ENCODE data around the gene MAPK9. TPM values are rescaled to one million over a fixed set of nuclear protein-coding genes. Genes with fewer than 3 reads are reported as not detected.
A peak's percentile ranks its signal among the peaks of the same experiment; 100 is the strongest.

MAPK9 gene
- total RNA-seq, 1 experiment from 2014 or later: 44.1 TPM

DNA sequence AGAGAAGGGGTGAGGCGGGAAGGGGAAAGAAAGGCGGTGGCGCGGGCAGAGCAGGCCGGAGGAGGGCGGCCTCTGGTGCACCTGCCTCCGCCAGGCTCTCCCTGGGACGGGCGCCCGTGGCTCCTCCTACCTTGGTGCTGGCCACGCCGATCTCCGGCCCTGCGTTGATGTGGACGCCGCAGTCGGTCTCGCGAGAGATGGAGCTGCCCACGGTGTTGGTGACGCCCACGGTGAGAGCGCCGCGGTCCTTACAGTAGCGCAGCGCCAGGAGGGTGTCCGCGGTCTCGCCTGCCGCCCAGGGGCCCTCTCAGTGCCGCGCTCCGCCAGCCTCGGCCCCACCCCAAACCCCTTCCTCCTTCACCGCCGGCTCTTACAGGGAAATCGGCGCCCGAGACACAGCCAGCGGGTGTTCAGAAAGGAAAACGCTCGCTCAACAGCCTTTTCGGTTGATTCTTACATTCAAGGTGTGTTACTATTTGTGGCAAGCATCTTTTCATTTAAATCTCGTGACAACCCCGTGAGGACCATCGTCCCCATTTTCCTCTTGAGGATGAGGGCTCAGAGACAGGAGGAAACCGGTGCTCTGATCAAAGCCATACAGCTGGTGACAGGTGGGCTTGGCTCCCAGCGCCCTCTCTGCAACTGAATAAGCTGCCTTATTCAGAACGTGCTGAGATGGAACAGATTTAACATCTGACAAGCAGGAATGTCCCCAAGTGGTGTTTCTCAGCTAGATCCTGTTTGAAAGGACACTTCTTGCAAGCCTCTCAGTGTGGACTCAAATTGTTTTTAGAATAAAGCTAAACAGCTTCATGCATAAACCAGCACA, 22.0 kb upstream of the MAPK9 start:
- POLR2A ChIA-PET: interaction anchor here (0.5 kb wide), 1 partner anchor 120 kb away, joined by 7 read pairs; no protein-coding TSS in a partner anchor
- DNase-seq (ENCODE audit: low read depth, low spot score): no peak

DNA sequence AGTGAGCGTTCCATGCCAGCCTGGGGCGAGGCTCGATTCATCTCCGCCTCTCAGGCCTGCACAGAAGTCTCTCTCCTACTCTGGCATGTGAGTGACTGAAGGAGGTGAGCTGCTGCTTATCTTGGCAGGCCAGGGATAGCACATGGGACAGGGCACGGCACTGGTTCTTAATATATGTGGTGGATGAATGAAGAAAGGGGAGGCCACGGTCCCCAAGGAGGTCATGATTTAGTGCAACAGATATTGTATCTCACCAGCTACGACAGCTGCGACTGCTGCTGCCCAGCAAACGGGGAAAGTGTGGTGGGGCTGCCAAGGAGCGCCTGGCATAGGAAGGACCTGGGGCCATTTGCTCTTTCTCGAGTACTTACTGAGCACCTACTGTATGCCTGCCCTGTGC, 19.3 kb upstream of the MAPK9 start:
- H3K27me3 ChIP-seq (ENCODE audit: control insufficient read depth, insufficient read depth, low read length): no peaks in the 10 kb centered on the region
- CTCF ChIA-PET: no interaction called here
- TF ChIP-seq, protein P1, sequence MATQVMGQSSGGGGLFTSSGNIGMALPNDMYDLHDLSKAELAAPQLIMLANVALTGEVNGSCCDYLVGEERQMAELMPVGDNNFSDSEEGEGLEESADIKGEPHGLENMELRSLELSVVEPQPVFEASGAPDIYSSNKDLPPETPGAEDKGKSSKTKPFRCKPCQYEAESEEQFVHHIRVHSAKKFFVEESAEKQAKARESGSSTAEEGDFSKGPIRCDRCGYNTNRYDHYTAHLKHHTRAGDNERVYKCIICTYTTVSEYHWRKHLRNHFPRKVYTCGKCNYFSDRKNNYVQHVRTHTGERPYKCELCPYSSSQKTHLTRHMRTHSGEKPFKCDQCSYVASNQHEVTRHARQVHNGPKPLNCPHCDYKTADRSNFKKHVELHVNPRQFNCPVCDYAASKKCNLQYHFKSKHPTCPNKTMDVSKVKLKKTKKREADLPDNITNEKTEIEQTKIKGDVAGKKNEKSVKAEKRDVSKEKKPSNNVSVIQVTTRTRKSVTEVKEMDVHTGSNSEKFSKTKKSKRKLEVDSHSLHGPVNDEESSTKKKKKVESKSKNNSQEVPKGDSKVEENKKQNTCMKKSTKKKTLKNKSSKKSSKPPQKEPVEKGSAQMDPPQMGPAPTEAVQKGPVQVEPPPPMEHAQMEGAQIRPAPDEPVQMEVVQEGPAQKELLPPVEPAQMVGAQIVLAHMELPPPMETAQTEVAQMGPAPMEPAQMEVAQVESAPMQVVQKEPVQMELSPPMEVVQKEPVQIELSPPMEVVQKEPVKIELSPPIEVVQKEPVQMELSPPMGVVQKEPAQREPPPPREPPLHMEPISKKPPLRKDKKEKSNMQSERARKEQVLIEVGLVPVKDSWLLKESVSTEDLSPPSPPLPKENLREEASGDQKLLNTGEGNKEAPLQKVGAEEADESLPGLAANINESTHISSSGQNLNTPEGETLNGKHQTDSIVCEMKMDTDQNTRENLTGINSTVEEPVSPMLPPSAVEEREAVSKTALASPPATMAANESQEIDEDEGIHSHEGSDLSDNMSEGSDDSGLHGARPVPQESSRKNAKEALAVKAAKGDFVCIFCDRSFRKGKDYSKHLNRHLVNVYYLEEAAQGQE (IDR thresholded peaks at IDR 0.05; ENCODE audit: insufficient read depth in 1 of 2, low read depth in 2 of 2, low read length in 1 of 2): no peak
- TF ChIP-seq SIN3A (IDR thresholded peaks at IDR 0.05; ENCODE audit: borderline replicate concordance, insufficient read depth, low read depth, low read length) (no peak), POLR2AphosphoS5 (IDR thresholded peaks at IDR 0.05; ENCODE audit: low read depth, low read length) (no peak), TCF7L2 (IDR thresholded peaks at IDR 0.05; ENCODE audit: low read depth, low read length) (no peak)
- TF ChIP-seq, protein P2, sequence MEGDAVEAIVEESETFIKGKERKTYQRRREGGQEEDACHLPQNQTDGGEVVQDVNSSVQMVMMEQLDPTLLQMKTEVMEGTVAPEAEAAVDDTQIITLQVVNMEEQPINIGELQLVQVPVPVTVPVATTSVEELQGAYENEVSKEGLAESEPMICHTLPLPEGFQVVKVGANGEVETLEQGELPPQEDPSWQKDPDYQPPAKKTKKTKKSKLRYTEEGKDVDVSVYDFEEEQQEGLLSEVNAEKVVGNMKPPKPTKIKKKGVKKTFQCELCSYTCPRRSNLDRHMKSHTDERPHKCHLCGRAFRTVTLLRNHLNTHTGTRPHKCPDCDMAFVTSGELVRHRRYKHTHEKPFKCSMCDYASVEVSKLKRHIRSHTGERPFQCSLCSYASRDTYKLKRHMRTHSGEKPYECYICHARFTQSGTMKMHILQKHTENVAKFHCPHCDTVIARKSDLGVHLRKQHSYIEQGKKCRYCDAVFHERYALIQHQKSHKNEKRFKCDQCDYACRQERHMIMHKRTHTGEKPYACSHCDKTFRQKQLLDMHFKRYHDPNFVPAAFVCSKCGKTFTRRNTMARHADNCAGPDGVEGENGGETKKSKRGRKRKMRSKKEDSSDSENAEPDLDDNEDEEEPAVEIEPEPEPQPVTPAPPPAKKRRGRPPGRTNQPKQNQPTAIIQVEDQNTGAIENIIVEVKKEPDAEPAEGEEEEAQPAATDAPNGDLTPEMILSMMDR (IDR thresholded peaks at IDR 0.05): no peak
- no peak overlapping the region for H3K27ac ChIP-seq (ENCODE audit: low read length)
- POLR2A ChIA-PET: no interaction called here
- H3K4me3 ChIP-seq (ENCODE audit: low read depth in 2 of 2, low read length in 2 of 2): no peak overlapping the region
- H3K9me3 ChIP-seq (ENCODE audit: control insufficient read depth, insufficient read depth, low read depth, low read length): no peaks in the 10 kb centered on the region
- in situ Hi-C loops (cut with HindIII; ENCODE audit: low pct_unique_long_range_greater_than_20kb, low sequenced_read_pairs): no loop called here
- no peak for DNase-seq (ENCODE audit: low read depth, low spot score)
- H3K36me3 ChIP-seq (ENCODE audit: control insufficient read depth, insufficient read depth, low read length): no peaks in the 10 kb centered on the region
- intact Hi-C loops (cut with micrococcal nuclease; ENCODE audit: unreplicated experiment): loop anchor here (10.0 kb wide), 1 partner anchor 186 kb away; no protein-coding TSS in a partner anchor
- BruUV-seq (replicated peaks): no TSS peak
- ATAC-seq: no peak
- H3K4me1 ChIP-seq (ENCODE audit: control insufficient read depth, insufficient read depth, low read length): no peaks in the 10 kb centered on the region

More for the DNA sequence above, 22.0 kb upstream of the MAPK9 start:
- Histone ChIP-seq H3K4me3 (ENCODE audit: low read depth in 2 of 2, low read length in 2 of 2) (peak overlapping the region in 1 of 2 experiments; percentile 21; a peak in 1 of 4 replicates), H3K27ac (ENCODE audit: low read length) (no peak overlapping the region), H3K4me1 (ENCODE audit: control insufficient read depth, insufficient read depth, low read length) (no peaks in the 10 kb centered on the region), H3K9me3 (ENCODE audit: control insufficient read depth, insufficient read depth, low read depth, low read length) (no peaks in the 10 kb centered on the region), H3K27me3 (ENCODE audit: control insufficient read depth, insufficient read depth, low read length) (no peaks in the 10 kb centered on the region), H3K36me3 (ENCODE audit: control insufficient read depth, insufficient read depth, low read length) (no peaks in the 10 kb centered on the region)
- no TSS peak for BruUV-seq (replicated peaks)
- intact Hi-C loops (cut with micrococcal nuclease; ENCODE audit: unreplicated experiment) (loop anchor here (10.0 kb wide), 1 partner anchor 189 kb away; no protein-coding TSS in a partner anchor), in situ Hi-C loops (cut with HindIII; ENCODE audit: low pct_unique_long_range_greater_than_20kb, low sequenced_read_pairs) (no loop called here)
- ATAC-seq: no peak
- no peak for TF ChIP-seq TCF7L2 (IDR thresholded peaks at IDR 0.05; ENCODE audit: low read depth, low read length)
- TF ChIP-seq SIN3A (IDR thresholded peaks at IDR 0.05; ENCODE audit: borderline replicate concordance, insufficient read depth, low read depth, low read length): no peak
- TF ChIP-seq, protein P2 (IDR thresholded peaks at IDR 0.05): no peak
- TF ChIP-seq POLR2AphosphoS5 (IDR thresholded peaks at IDR 0.05; ENCODE audit: low read depth, low read length): no peak
- TF ChIP-seq, protein P1 (IDR thresholded peaks at IDR 0.05; ENCODE audit: insufficient read depth in 1 of 2, low read depth in 2 of 2, low read length in 1 of 2): no peak
- CTCF ChIA-PET: interaction anchor here (0.5 to 3.0 kb wide), 4 partner anchors 14 to 838 kb away, joined by 4 to 12 read pairs (median 8); no protein-coding TSS in a partner anchor

All from Panc1 (cell line).